Neuron (in vitro differentiated cells): Measurements from ENCODE around the gene RMI2.
A peak's percentile ranks its signal among the peaks of the same experiment; 100 is the strongest.
"Not testable (repeated sequence)": the region's sequence is repeated elsewhere in the genome, so short reads cannot be mapped to it uniquely, and the experiment has no call there.

Experiments used
- H2AFZ ChIP-seq: one replicate; pipeline ENCODE4 v1.6.1; 2013; ENCODE audit warnings: low read depth, mild to moderate bottlenecking, inconsistent platforms, low read length, moderate library complexity
- H3K27me3 ChIP-seq: one replicate; pipeline ENCODE4 v1.6.1; 2013; ENCODE audit warnings: low read length; ENCODE audit not compliant: insufficient read depth
- H3K36me3 ChIP-seq: one replicate; pipeline ENCODE4 v1.6.1; 2013; ENCODE audit warnings: low read length; ENCODE audit not compliant: insufficient read depth
- H3K4me1 ChIP-seq: one replicate; pipeline ENCODE4 v1.6.1; 2013; ENCODE audit warnings: low read length; ENCODE audit not compliant: insufficient read depth
- H3K4me3 ChIP-seq: 2 replicates; pipeline ENCODE4 v1.5.1; 2013; ENCODE audit warnings: mild to moderate bottlenecking, low read length, moderate library complexity
- H3K9me3 ChIP-seq: one replicate; pipeline ENCODE4 v1.6.1; 2013; ENCODE audit warnings: low read length

The RMI2 gene

DNA sequence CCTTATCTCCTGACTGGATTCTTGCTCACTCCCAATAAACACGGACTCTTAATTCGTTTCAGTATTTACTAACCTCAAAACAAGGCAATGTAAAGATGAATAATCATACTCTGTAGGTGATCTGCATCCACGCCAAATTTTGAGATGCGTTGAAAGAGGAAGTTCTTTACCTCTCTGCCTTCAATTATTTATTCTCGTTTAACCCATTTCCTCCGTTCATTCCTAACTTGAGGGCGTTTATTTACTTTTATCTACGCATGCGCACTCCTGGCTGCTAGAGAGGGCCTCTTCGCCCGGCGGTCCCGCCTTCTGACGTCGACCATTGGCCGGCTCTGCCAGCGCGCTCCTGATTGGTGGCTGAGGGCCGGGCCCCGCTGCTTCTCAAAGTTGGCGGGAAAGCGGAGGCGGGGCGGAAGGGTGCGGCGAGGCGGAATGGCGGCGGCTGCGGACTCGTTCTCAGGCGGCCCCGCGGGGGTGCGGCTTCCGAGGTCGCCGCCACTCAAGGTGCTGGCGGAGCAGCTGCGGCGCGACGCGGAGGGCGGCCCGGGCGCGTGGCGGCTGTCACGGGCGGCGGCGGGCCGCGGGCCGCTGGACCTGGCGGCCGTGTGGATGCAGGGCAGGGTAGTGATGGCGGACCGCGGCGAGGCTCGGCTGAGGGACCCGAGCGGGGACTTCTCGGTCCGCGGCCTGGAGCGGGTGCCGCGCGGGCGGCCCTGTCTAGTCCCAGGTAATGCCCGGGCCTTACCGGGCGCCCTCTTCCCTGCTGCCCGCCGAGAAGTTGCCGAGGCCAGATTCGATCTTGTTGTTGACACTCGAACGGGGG, at the start of gene RMI2:
RMI2 (plus strand) TSS at position 420 of the 823 bp plus-strand sequence; CDS start at position 433, 13 bp downstream.
- no peaks in the 10 kb centered on the region for H3K36me3 ChIP-seq

DNA sequence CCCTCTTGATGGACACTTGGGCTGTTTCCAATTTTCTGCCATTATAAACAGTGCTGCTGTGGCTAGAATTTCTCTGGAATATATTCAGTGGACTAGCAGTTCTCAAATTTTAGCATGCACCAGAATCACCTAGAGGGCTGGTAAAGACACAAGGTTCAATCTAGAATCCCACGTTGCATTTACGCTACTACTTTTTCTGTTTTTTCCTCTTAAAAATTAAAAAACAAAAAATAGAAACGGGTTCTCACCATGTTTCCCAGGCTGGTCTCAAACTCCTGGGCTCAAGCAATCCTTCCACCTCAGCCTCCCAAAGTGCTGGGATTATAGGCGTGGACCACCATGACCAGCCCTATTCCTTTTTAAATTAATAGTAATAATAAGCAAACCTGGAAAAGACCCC, 49.6 kb upstream of the RMI2 start:
- Histone ChIP-seq H3K27me3 (no peaks in the 10 kb centered on the region), H3K36me3 (no peaks in the 10 kb centered on the region), H3K4me3 (no peak overlapping the region), H2AFZ (no peak overlapping the region), H3K9me3 (no peaks in the 10 kb centered on the region), H3K4me1 (peaks cover 11% of the 10 kb centered on the region)

More for the DNA sequence above, at the start of gene RMI2:
- Histone ChIP-seq H2AFZ (peak within 1 kb of the TSS; percentile 84), H3K4me3 (peak within 1 kb of the TSS; percentile 98), H3K27me3 (no peaks in the 10 kb centered on the region), H3K4me1 (peaks cover 15% of the 10 kb centered on the region), H3K9me3 (no peaks in the 10 kb centered on the region)

DNA sequence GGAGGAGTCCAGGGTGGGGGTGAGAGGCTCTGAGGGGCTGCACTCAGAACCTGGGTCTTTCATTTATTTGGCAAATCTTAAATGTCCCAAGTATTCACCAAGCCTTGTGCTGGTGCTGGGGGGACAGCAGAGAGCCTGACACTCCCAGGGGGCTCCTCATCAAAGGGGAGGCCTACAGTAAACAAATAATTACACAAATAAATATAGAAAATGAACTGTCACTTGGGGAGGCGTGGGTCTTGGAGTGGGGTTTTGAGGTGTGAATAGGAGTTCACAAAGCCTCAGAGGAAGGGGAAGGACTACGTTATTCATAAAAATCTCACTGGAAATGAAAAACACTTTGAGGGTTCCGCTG, 48.9 kb upstream of the RMI2 start:
- Histone ChIP-seq H3K4me1 (peaks cover 11% of the 10 kb centered on the region), H3K36me3 (no peaks in the 10 kb centered on the region), H3K9me3 (no peaks in the 10 kb centered on the region), H3K4me3 (no peak overlapping the region), H3K27me3 (no peaks in the 10 kb centered on the region), H2AFZ (no peak overlapping the region)

DNA sequence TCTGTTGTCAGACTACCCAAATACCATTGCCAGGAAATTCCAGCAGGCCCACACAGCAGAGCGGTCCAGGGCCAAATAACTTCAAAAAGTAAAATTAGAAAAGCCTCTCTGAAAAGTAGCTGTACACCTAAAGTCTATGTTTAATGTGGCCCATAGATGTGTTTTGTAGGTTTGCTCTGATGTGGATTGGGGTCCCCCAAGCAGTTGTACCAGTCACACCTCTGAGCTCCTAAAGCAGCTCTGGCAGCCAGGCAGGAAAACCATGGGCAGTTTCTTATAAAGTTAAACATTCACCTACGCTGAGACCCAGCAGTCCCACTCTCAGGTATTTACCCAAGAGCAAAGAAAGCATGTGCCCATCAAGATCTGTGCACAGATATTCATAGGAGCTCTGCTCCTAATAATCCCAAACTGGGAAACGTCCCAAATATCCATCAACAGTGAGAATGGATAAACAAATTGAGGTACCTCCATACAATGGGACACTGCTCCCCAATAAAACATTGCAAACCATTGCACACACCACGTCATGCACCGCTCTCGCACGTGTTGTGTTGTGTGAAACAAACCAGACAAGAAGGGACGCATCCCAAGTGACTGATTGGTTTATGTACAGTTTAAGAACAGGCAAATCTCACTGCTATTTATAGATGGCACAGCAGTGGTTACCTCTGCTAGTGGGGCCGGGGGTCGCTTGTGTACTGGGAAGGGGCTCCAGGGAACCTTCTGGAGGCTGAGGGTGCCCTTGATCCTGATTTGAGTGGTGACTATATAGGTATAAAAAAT, 48.4 kb upstream of the RMI2 start:
- H3K4me3 ChIP-seq = no peak overlapping the region
- no peaks in the 10 kb centered on the region for H3K27me3 ChIP-seq
- H3K9me3 ChIP-seq = no peaks in the 10 kb centered on the region

DNA sequence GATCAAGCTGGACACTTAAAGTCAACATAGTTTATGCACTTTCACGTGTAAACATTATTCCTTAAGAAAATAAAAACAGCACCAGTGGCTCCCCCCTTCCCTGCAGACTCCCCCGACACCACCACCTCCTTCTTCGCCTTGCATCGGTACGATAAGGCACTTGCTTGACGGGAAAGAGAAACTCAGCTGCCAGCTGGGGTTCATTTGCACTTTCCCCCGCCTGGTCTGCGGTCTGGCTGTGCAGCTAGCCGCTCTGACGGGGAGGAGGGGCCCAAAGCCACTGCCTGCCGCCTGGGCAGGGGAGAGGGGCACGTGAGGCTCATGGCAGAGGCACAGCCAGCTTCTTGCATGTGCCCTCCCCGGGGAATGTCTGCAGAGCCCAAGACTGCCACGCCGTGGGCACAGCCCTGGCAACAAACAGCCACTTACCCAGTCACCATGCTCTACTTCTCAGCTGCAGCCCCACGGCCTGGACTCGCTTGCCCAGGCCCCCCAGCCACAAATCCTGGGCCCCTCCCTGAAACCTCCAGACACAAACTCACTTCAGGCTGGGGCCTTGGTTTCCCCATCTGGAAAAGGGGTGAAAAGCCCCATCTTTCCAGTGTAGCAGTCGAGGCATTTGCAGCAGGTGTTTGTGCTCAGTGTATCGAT, 47.6 kb upstream of the RMI2 start:
- no peaks in the 10 kb centered on the region for H3K9me3 ChIP-seq
- H3K27me3 ChIP-seq = no peaks in the 10 kb centered on the region
- peaks cover 11% of the 10 kb centered on the region for H3K4me1 ChIP-seq
- H2AFZ ChIP-seq = no peak overlapping the region
- no peaks in the 10 kb centered on the region for H3K36me3 ChIP-seq
- no peak overlapping the region for H3K4me3 ChIP-seq

More for the DNA sequence above, 48.4 kb upstream of the RMI2 start:
- Histone ChIP-seq H3K36me3 (no peaks in the 10 kb centered on the region), H2AFZ (no peak overlapping the region), H3K4me1 (peaks cover 11% of the 10 kb centered on the region)

DNA sequence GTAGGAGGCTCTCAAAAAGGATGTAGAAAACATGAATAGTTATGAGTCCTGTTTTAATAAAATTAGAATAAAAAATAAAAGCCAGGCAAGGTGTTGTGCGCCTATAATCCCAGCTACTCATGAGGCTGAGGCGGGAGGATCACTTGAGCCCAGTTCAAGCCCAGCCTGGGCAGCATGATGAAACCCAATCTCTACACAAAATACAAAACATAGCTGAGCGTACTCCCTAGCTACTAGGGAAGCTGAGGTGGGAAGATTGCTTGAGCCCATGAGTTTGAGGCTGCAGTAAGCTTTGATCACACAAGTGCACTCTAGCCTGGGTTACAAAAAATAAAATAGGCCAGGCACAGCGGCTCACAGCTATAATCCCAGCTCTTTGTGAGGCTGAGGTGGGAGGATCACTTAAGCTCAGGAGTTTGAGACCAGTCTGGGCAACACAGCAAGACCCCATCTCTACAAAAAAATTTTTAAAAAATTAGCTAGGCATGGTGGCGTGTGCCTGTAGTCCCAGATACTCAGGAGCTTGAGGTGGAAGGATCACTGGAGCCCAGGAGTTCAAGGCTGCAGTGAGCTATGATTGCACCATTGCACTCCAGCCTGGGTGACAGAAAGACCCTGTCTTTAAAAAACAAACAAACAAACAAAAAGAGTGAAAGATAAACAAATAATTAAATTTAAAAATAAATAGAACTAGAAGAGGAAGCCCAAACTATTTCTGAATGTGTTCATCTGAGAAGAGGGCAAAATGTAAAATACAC, 46.9 kb upstream of the RMI2 start:
- H3K27me3 ChIP-seq = no peaks in the 10 kb centered on the region
- H3K36me3 ChIP-seq = no peaks in the 10 kb centered on the region
- H3K4me1 ChIP-seq = peaks cover 11% of the 10 kb centered on the region
- no peaks in the 10 kb centered on the region for H3K9me3 ChIP-seq
- no peak overlapping the region for H3K4me3 ChIP-seq
- no peak overlapping the region for H2AFZ ChIP-seq

DNA sequence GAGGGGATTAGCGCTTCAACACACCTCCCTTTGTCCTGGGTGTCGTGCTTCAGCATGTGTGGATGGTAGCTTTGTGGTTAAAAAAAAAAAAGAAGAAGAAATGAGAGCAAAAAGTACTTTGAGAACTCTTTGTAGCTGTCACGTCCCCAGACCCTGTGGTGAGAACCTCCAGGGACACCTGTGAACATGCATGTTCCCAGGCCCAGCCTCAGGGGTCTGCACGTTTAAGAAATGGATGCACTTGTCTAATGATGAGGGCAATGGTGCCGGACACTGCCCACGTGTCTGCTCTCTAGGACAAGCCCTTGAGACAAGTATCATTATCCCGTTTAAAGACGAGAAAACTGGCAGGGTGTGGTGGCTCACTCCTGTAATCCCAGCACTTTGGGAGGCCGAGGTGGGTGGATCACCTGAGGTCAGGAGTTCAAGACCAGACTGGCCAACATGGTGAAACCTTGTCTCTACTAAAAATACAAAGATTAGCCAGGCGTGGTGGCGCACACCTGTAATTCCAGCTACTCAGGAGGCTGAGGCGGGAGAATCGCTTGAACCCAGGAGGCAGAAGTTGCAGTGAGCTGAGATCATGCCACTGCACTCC, 46.2 kb upstream of the RMI2 start:
- H3K9me3 ChIP-seq, H3K27me3 ChIP-seq, H3K4me3 ChIP-seq, H3K36me3 ChIP-seq, H2AFZ ChIP-seq: not testable (repeated sequence)
- peaks cover 11% of the 10 kb centered on the region for H3K4me1 ChIP-seq

DNA sequence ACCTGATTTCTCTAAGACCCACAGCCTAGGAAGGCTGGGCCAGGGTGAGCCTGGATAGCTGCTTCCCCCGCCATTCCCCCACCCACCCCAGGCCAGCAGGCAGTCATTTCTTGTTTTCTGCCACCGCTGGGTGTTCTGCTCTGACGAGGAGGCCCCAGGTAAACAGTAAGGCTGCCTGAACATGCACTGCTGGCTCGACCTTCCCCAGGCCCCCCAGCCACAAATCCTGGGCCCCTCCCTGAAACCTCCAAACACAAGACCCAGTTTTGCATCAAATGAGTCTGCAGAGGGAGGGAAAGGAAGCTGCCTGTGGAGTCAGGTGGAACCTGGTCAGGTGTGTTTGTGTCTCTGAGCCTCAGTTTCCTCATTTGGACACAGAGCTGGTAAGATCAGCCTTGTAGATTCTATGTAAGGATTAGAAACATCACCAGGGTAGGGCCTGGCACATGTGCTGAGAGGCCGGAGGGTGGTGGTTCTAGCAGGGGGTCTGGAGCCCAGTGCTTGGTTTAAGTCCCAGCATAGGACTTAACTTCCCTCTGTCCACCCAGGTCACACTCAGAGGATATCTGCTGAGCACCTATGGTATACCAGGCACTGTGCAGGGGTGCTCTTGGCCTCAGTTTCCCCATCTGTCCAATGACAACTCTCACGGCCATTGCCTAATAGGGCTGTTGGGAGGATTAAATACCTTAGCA, 45.2 kb upstream of the RMI2 start:
- Histone ChIP-seq H2AFZ (no peak overlapping the region), H3K36me3 (no peaks in the 10 kb centered on the region), H3K9me3 (no peaks in the 10 kb centered on the region)

DNA sequence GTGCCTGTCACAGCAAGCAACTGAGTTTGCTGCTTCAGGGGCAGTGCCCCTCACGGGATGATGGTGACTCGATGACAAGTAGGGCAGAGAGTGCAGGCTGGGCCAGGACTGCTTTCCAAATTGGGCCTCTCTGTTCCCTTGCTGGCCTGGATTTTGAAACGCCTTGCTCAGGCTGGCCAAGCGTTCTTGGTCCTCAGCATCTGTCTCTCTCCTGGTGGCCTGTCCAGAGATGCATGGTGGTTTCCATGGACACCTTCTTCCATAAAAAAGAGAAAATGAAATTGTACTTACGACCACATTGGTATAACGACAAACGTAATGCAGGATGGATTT, 44.7 kb upstream of the RMI2 start:
- no peaks in the 10 kb centered on the region for H3K27me3 ChIP-seq
- H3K36me3 ChIP-seq = no peaks in the 10 kb centered on the region
- H3K9me3 ChIP-seq = no peaks in the 10 kb centered on the region
- no peak overlapping the region for H3K4me3 ChIP-seq
- H2AFZ ChIP-seq = no peak overlapping the region
- peaks cover 11% of the 10 kb centered on the region for H3K4me1 ChIP-seq

More for the DNA sequence above, 45.2 kb upstream of the RMI2 start:
- peaks cover 11% of the 10 kb centered on the region for H3K4me1 ChIP-seq
- H3K27me3 ChIP-seq = no peaks in the 10 kb centered on the region
- no peak overlapping the region for H3K4me3 ChIP-seq

DNA sequence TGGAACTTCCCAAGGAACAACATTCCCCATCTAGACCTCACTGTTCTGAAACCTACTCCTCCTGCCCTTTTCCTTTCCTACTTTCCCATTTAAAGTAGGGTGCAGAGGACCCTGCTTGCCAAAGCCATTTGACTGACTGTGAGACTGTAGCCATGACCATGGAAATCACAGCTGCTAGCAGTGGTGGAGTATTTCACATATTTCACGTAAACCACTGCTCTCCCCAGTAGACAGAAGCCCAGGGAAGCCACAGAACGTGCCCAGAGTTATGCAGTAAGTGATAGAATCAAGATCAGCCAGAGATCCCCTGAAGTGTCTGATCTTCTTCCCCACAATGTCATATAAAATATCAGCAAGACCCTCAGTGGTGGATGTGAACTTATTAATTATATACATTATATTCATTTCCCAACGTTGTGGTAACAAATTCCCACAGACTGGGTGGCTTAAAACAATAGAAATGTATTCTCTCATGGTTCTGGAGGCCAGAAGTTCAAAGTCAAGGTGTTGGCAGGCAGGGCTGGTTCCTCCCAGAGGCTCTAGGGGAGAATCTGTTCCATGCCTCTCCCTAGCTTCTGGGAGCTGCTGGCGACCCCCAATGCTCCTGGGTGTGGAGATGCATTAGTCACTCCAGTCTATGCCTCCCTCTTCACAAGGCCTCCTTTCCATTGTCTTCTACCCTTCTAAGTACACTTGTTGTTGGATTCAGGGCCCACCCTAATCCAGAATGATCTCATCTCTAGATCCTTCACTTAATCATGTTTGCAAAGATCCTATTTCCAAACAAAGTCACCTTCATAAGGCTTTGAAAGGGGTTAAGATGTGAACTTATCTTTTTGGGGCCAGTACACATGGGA, 43.4 kb upstream of the RMI2 start:
- Histone ChIP-seq H3K9me3 (no peaks in the 10 kb centered on the region), H3K36me3 (no peaks in the 10 kb centered on the region), H3K4me1 (peaks cover 11% of the 10 kb centered on the region), H3K4me3 (no peak overlapping the region), H2AFZ (no peak overlapping the region), H3K27me3 (no peaks in the 10 kb centered on the region)

DNA sequence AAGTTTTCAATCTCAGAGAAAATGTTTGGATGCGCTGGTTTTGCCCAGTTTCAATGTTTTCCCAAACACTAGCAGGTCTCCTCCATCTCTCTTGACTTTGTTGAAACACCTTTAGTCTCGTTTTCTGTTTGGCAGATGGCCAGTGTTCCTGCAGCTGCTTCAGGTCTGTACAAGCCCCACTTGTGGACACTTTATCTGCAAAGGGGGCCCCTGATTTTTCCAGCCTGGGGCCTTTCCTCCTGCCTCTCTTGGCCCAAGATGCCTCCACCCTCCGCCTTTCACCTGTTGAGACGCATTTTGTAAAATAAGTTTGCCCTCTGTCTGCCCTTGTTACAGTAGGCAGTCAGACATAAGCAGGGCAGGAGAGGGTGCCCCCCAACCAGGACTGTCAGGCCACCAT, 42.3 kb upstream of the RMI2 start:
- Histone ChIP-seq H2AFZ (no peak overlapping the region), H3K36me3 (no peaks in the 10 kb centered on the region)

More for the DNA sequence above, 42.3 kb upstream of the RMI2 start:
- Histone ChIP-seq H3K4me1 (peaks cover under 1% of the 10 kb centered on the region), H3K9me3 (no peaks in the 10 kb centered on the region), H3K4me3 (no peak overlapping the region), H3K27me3 (no peaks in the 10 kb centered on the region)
